AG10803 (cell line): ENCODE results near the gene CDC42EP4.

Source experiments
- DNase-seq: peaks from one replicate; pipeline ENCODE4 v3.0.0; 2010; ENCODE audit warnings: low read depth
- H3K4me3 ChIP-seq: 2 replicates; pipeline ENCODE4 v1.5.1; 2011; ENCODE audit warnings: mild to moderate bottlenecking, low read length, control low read depth
- CTCF ChIP-seq: conservative IDR thresholded peaks from 2 replicates; pipeline ENCODE4 v1.5.1; 2011; ENCODE audit warnings: mild to moderate bottlenecking, low read length, control low read depth, inconsistent platforms

CDC42EP4 gene

GRCh38 chr17:73278049-73278464 lies 33.7 kb downstream of the CDC42EP4 start:
- no peak for DNase-seq
- H3K4me3 ChIP-seq: no peak overlapping the region
- no peak for TF ChIP-seq CTCF

- DNase-seq: no peak
- no peak for TF ChIP-seq CTCF
Measured at GRCh38 chr17:73274490-73274889, 37.3 kb downstream of the CDC42EP4 start.

GRCh38 chr17:73272906-73273218 lies 38.9 kb downstream of the CDC42EP4 start:
- no peak overlapping the region for H3K4me3 ChIP-seq
- TF ChIP-seq CTCF: no peak
- no peak for DNase-seq

More at GRCh38 chr17:73274490-73274889, 37.3 kb downstream of the CDC42EP4 start:
- no peak overlapping the region for H3K4me3 ChIP-seq

- TF ChIP-seq CTCF: no peak
- DNase-seq: no peak
- no peak overlapping the region for H3K4me3 ChIP-seq
Measured at GRCh38 chr17:73271072-73271471, 40.7 kb downstream of the CDC42EP4 start.

- TF ChIP-seq CTCF: no peak
- no peak for DNase-seq
- H3K4me3 ChIP-seq: no peak overlapping the region
Measured at GRCh38 chr17:73269791-73270190, 42.0 kb downstream of the CDC42EP4 start.

GRCh38 chr17:73269329-73269615 lies 42.5 kb downstream of the CDC42EP4 start:
- H3K4me3 ChIP-seq: no peak overlapping the region
- no peak for DNase-seq
- TF ChIP-seq CTCF: no peak

GRCh38 chr17:73268582-73269328 lies 43.0 kb downstream of the CDC42EP4 start:
- H3K4me3 ChIP-seq: no peak overlapping the region
- no peak for TF ChIP-seq CTCF
- DNase-seq: no peak
